Activated CD4-positive, alpha-beta T cell treated with anti-CD3 and anti-CD28 coated beads for 24 hours (primary cell): ENCODE data around the gene NIT1.

Experiments
- DNase-seq, 2 donors: peaks; one replicate each; pipeline ENCODE4 v3.0.0-alpha.2; 2020; ENCODE audit warnings: low read depth in 2 of 2

Gene NIT1

DNA sequence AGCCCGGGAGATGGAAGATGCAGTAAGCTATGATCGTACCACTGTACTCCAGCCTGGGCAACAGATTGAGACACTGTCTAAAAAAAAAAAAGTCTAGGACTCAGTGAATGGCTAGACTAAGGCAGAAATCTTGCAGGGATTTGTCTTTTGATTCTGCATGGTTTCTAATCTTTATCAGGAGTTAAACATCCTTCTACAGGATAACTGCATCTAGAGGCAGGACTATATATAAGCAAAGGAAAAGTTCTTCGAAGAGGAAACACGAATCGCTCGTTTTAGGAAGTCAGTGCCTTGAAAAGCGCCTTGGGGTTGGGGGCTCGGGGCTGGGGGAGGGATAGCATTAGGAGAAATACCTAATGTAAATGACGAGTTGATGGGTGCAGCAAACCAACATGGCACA lies 35.3 kb downstream of the NIT1 start:
- no peak for DNase-seq

- peak; percentile 63 to 68 for DNase-seq
Observed at GRCh38 chr1:161153682-161154337, 35.9 kb downstream of the NIT1 start, which contains the start of gene UFC1. Gene UFC1, plus strand, starts transcription at chr1:161153978. Its CDS starts 20 bp downstream, at chr1:161153998.

GRCh38 chr1:161157867-161158266 lies 40.0 kb downstream of the NIT1 start:
- no peak for DNase-seq

DNA sequence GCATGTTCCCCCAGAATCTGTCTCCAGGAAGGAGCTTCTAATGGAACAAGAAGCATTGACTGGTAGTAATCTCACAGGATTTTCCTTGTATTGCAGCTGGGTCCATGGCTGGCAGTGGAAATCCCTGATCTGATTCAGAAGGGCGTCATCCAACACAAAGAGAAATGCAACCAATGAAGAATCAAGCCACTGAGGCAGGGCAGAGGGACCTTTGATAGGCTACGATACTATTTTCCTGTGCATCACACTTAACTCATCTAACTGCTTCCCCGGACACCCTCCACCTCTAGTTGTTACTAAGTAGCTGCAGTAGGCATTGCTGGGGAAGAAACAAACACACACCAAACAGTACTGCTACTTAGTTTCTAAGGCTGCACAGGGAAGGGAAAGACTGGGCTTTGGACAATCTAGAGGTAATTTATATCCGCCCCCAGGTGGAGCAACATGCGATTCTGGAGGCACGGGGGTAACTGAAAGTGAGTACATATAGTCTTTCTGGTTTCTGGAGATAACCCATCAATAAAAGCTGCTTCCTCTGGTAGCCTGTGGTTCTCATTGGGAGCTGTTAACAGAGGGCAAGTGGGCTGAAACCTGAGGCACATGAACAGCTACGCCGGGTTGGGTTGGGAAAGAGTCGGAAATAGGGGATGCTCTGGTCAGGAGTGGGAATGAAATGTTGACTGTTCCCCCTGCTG lies 40.6 kb downstream of the NIT1 start:
- DNase-seq: no peak

DNA sequence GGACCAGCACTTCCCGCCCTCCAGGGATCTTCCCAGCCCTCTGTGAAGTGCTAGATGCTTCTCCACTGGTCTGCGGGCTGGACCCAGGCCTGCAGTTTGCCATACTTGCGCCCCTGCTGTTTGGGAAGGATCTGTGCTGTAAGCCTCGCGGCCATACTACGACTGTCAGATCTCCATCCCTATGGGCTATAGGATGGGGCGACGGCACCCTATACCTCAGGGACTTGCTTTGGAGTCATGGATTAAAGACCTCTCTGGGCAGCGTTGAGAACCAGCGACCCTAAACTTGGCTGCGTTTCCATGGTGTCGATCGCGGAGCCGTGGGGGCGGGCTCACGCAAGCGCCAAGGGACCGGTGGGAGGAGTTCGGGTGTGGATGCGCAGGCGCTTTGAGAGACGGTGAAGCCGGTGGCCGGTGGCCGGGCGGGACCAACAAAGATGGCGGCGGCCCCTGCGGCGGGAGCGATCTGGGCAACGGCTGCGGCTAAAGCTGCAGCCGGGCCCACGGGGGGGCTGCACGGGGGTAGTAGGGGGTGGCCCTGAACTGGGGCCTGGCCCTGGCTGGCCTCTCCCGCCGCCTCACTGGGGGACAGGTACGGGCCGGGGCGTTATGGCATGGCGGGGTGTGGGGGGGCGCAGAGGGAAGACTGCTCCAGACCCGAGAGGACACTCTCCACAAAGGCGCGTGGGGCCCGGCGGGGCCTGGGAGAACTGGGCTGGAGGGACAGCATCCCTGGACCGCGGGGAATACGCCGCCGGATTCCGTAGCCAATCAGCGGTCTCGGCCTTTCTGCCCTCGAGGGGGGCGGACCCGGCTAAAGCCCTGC lies 41.4 kb downstream of the NIT1 start, which contains the start of gene USP21:
TSS of gene USP21 (plus strand) at position 414 of the 826 bp plus-strand sequence. CDS start 1,141 bp downstream, outside the sequence.
- peak; percentile 83 to 86 for DNase-seq

DNA sequence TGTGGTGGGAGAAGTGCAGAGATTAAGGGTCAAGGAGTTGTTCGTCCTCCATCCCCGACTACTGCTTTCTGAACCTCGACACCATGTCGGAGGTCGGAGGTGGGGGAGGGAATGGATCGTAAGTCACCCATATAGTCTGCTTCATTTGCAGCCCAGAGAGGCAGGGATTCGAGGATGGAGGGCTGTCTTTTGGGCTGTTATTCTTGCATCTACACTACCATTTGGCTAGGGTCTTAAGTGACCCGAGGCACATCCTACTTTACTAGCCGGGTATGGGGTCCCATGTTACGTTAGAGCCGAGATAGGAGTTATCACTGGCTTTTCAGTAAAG lies 42.0 kb downstream of the NIT1 start:
- no peak for DNase-seq

GRCh38 chr1:161160671-161161145 lies 42.8 kb downstream of the NIT1 start:
- DNase-seq: no peak

DNA sequence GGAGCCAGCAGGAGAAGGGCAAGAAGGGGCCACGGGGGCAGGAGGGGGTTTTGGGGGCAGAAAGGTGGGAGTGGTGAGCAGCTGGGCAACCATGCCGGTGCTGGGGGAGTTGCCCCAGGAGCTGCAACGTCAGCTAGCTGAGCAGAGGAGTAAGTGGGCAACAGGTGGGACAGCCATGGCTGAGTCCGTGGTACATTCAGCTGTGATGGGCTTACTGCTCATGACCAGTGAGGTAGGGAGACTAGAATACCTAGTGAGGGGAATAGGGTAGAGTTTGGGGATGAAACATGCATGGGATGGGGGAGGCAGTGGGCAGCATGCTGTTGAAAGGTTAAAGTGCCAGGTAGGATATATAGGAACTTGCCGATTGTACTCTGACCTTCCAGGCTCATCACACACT lies 43.7 kb downstream of the NIT1 start:
- DNase-seq: no peak

DNA sequence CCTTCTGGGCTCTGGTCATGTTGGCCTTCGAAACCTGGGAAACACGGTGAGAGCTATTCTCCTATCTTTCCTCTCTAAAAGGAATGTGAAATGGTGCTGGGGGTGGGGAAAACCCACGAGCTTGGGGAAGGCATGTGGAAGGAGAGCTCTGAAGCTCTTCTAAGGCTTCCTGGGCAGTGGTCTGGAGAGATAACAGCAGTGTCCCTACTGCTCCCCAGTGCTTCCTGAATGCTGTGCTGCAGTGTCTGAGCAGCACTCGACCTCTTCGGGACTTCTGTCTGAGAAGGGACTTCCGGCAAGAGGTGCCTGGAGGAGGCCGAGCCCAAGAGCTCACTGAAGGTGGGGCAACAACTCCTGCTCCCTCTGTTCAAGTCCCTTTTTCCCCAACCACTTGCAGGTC lies 44.1 kb downstream of the NIT1 start:
- DNase-seq: no peak

DNA sequence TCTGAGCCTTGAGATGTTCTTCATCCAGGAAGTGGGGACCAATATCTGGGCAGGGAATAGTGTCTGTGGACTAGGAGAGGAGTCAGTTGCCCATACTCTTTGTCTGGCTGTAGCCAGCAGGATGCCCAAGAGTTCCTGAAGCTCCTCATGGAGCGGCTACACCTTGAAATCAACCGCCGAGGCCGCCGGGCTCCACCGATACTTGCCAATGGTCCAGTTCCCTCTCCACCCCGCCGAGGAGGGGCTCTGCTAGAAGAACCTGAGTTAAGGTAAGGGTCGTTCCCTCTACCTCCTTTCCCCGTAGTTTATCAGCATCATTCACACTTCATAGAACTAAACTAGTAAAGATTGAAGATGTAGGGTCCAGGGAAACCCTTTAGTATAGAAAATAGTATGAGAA lies 44.9 kb downstream of the NIT1 start:
- DNase-seq: no peak

GRCh38 chr1:161163793-161164192 lies 45.9 kb downstream of the NIT1 start:
- DNase-seq: no peak

GRCh38 chr1:161164901-161165610 lies 47.2 kb downstream of the NIT1 start:
- DNase-seq: no peak

GRCh38 chr1:161165742-161166668 lies 48.1 kb downstream of the NIT1 start, which contains the start of gene PPOX:
Gene PPOX, plus strand, starts transcription at chr1:161166426. Its CDS starts 422 bp downstream, at chr1:161166848.
- DNase-seq: peak; percentile 80 to 86

DNA sequence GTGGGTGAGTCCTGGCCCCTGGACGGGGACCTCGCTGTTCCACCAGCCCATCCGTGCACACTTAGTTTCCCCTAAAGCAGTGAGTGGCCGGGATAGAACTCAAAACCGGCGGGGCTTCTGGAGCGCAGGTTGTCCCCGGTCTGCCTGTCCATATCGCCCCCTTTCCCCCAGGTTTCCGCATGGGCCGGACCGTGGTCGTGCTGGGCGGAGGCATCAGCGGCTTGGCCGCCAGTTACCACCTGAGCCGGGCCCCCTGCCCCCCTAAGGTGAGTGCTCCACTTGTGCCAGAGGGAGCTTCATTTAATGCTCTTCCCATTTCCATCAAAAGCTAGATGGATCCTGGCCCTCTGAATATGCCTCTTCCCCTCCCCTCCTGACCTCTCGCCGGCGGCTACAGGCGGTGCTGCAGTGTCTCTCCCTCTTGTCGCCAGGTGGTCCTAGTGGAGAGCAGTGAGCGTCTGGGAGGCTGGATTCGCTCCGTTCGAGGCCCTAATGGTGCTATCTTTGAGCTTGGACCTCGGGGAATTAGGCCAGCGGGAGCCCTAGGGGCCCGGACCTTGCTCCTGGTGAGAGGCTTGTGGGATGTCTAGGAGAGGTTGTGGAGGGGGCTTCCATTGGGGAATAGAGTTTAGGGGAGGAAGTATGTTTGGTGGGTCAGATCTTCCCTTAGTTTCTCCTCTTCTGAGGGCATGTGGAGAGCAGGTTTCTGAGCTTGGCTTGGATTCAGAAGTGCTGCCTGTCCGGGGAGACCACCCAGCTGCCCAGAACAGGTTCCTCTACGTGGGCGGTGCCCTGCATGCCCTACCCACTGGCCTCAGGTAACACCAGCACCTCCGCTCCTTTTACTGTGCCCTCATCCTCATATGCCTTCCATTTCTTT lies 49.0 kb downstream of the NIT1 start:
- no peak for DNase-seq

- no peak for DNase-seq
Observed at GRCh38 chr1:161168906-161169305, 51.0 kb downstream of the NIT1 start.
